Stomach smooth muscle (tissue), 2 donors: Measurements from ENCODE around the gene U2AF1L4.

Source experiments
- H3K27ac ChIP-seq: one replicate; pipeline ENCODE4 v1.7.0; 2013; ENCODE audit warnings: mild to moderate bottlenecking, low read length, inconsistent platforms
- H3K27me3 ChIP-seq, 2 donors: one replicate each; pipeline ENCODE4 v1.7.0; 2013; ENCODE audit warnings: low read length in 2 of 2; ENCODE audit not compliant: insufficient read depth in 2 of 2, control insufficient read depth in 1 of 2
- H3K36me3 ChIP-seq, 2 donors: one replicate each; pipeline ENCODE4 v1.7.0; 2013; ENCODE audit warnings: low read length in 2 of 2; ENCODE audit not compliant: control insufficient read depth in 2 of 2, insufficient read depth in 2 of 2
- H3K4me1 ChIP-seq: one replicate; pipeline ENCODE4 v1.7.0; 2013; ENCODE audit warnings: low read length; ENCODE audit not compliant: control insufficient read depth, insufficient read depth
- H3K4me3 ChIP-seq, 2 donors: one replicate each; pipeline ENCODE4 v1.7.0; 2013; ENCODE audit warnings: low read length in 2 of 2
- H3K9ac ChIP-seq, 2 donors: one replicate each; pipeline ENCODE4 v1.7.0; 2013; ENCODE audit warnings: low read length in 2 of 2, mild to moderate bottlenecking in 1 of 2
- H3K9me3 ChIP-seq, 2 donors: one replicate each; pipeline ENCODE4 v1.7.0; 2013; ENCODE audit warnings: low read length in 2 of 2; ENCODE audit not compliant: control insufficient read depth in 2 of 2
- donor health status: healthy.
- donor health status: Pancreatic carcinoma.

U2AF1L4 gene

GRCh38 chr19:35787227-35787799 is 42.1 kb upstream of the U2AF1L4 start:
- Histone ChIP-seq H3K4me1 (no peaks in the 10 kb centered on the region), H3K36me3 (peaks cover 0 to 8% of the 10 kb centered on the region in 2 donors)

DNA sequence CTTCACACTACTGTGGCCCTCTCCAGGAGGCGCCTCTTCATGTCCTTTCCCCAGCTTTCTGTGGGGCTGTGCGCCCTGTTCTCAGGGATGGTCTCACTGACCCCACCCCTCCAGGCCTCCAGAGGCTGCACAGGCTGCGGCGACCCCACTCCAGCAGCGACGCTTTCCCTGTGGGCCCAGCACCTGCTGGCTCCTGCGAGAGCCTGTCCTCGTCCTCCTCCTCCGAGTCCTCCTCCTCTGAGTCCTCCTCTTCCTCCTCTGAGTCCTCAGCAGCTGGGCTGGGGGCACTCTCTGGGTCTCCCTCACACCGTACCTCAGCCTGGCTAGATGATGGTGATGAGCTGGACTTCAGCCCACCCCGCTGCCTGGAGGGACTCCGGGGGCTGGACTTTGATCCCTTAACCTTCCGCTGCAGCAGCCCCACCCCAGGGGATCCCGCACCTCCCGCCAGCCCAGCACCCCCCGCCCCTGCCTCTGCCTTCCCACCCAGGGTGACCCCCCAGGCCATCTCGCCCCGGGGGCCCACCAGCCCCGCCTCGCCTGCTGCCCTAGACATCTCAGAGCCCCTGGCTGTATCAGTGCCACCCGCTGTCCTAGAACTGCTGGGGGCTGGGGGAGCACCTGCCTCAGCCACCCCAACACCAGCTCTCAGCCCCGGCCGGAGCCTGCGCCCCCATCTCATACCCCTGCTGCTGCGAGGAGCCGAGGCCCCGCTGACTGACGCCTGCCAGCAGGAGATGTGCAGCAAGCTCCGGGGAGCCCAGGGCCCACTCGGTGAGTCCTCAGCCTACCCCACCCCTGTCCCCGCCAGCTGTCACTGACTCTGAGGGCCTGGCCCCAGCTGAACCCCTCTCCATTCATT is 41.3 kb upstream of the U2AF1L4 start:
- H3K4me1 ChIP-seq = no peaks in the 10 kb centered on the region
- H3K27ac ChIP-seq = no peak overlapping the region
- H3K36me3 ChIP-seq = peaks cover 0 to 12% of the 10 kb centered on the region in 2 donors
- H3K27me3 ChIP-seq = no peaks in the 10 kb centered on the region
- H3K9ac ChIP-seq = no peak overlapping the region
- H3K9me3 ChIP-seq = no peaks in the 10 kb centered on the region
- H3K4me3 ChIP-seq = no peak overlapping the region

More at GRCh38 chr19:35787227-35787799, 42.1 kb upstream of the U2AF1L4 start:
- H3K27ac ChIP-seq = no peak overlapping the region
- H3K4me3 ChIP-seq = no peak overlapping the region
- no peak overlapping the region for H3K9ac ChIP-seq
- no peaks in the 10 kb centered on the region for H3K9me3 ChIP-seq
- no peaks in the 10 kb centered on the region for H3K27me3 ChIP-seq

DNA sequence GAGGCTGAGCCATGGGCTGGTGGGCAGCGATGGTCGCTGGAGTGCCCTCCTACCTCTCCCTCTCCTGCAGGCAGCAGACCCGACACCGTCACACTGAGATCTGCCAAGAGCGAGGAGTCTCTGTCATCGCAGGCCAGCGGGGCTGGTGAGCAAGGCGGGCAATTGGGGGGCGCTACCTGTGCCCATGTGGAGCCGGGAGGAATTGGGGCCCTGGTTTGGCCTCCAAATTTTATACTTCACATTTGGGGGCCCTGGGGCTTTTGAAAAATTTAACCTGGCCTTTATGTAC is 40.1 kb upstream of the U2AF1L4 start:
- Histone ChIP-seq H3K27ac (no peak overlapping the region), H3K4me3 (no peak overlapping the region), H3K27me3 (no peaks in the 10 kb centered on the region), H3K9ac (no peak overlapping the region), H3K36me3 (peaks cover 0 to 17% of the 10 kb centered on the region in 2 donors), H3K9me3 (no peaks in the 10 kb centered on the region), H3K4me1 (no peaks in the 10 kb centered on the region)

DNA sequence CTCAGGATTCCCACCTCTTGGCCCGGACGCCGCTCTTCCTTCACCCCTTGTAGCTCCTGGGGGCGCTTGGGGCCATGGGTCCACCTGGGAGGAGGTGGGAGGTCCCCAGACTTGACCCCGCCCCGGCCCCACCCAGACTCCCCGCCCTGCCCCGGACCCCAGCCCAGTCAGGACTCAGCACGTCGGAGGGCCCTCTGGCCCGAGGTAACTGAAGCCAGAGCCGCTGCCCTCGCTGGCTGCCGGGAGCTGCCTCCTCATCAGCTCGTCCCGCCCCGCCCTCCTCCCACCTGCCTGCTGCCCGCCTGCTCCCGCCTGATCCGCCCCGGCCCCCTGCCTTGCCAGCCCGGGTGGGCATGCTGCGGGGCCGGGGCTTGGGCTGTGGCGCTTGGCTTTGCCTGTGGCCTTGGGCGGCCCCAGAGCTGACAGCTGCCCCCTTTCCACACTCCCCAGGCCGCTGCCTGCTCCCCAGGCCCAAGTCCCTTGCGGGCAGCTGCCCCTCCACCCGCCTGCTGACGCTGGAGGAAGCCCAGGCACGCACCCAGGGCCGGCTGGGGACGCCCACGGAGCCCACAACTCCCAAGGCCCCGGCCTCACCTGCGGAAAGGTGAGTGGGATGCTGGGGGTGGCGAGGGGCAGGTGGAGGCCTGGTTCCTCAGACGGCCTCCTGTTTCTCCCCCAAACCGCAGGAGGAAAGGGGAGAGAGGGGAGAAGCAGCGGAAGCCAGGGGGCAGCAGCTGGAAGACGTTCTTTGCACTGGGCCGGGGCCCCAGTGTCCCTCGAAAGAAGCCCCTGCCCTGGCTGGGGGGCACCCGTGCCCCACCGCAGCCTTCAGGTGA is 39.5 kb upstream of the U2AF1L4 start:
- H3K9ac ChIP-seq = no peak overlapping the region
- H3K27ac ChIP-seq = no peak overlapping the region
- H3K4me3 ChIP-seq = no peak overlapping the region
- H3K27me3 ChIP-seq = no peaks in the 10 kb centered on the region
- no peaks in the 10 kb centered on the region for H3K4me1 ChIP-seq
- peaks cover 0 to 17% of the 10 kb centered on the region in 2 donors for H3K36me3 ChIP-seq
- no peaks in the 10 kb centered on the region for H3K9me3 ChIP-seq

DNA sequence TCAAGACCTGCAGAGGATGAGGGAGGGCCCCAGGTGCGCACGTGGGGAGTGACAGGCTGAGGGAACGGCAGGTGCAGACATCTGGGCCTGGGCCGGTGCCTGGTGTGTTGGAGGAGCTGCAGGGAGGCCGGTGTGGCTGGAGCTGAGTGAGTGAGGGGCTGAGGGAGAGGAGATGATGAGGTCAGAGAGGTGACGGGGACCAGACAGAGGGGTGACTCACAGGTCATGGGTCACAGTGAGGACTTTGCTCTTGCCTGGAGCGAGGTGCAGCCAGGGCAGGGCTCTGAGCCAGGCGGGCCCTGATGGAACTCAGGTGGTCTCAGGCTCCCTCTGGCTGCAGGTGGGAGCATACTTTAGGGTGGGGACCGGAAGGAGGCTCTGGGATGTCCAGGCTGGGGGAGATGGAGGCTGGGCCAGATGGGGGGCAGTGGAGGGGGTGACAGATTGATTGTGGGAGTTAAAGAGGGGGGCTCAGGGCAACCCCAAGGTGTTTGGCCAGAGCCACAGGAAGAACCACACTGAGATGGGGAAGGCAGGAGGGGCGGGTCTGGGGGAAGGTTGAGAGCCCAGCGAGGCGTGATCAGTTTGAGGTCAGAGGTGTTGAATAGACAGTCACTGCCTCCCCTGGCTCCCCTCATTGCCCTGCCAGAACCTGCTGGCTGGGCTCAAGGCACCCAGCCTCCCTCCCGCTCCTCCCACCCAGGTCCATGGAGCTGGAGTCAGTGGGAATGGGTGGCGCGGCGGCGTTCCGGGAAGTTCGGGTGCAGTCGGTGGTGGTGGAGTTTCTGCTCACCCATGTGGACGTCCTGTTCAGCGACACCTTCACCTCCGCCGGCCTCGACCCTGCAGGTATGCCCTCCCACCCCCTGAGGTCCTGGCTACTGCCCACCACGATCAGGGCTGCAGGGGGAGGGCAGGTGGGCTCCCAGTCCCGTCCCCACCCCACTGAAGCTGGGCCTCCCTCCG is 38.5 kb upstream of the U2AF1L4 start:
- no peak overlapping the region for H3K9ac ChIP-seq
- no peaks in the 10 kb centered on the region for H3K9me3 ChIP-seq
- peaks cover 3 to 21% of the 10 kb centered on the region in 2 donors for H3K36me3 ChIP-seq
- no peaks in the 10 kb centered on the region for H3K4me1 ChIP-seq
- no peaks in the 10 kb centered on the region for H3K27me3 ChIP-seq
- no peak overlapping the region for H3K4me3 ChIP-seq
- no peak overlapping the region for H3K27ac ChIP-seq

DNA sequence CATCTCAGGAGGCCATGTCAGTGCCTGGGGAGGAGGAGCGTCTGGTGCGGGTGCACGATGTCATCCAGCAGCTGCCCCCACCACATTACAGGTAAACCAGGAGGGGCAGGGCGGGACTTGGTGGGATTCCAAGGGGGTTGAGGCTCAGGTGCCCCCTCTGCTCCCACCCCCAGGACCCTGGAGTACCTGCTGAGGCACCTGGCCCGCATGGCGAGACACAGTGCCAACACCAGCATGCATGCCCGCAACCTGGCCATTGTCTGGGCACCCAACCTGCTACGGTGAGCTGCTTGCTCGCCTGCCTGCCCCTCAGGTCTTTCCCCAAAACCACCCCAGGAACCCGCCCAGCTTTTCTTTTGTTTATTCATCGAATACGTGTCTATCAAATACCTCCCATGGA is 37.4 kb upstream of the U2AF1L4 start:
- Histone ChIP-seq H3K4me1 (no peaks in the 10 kb centered on the region), H3K4me3 (no peak overlapping the region), H3K27me3 (no peaks in the 10 kb centered on the region), H3K9me3 (no peaks in the 10 kb centered on the region), H3K9ac (no peak overlapping the region), H3K27ac (no peak overlapping the region), H3K36me3 (peaks cover 6 to 21% of the 10 kb centered on the region in 2 donors)

DNA sequence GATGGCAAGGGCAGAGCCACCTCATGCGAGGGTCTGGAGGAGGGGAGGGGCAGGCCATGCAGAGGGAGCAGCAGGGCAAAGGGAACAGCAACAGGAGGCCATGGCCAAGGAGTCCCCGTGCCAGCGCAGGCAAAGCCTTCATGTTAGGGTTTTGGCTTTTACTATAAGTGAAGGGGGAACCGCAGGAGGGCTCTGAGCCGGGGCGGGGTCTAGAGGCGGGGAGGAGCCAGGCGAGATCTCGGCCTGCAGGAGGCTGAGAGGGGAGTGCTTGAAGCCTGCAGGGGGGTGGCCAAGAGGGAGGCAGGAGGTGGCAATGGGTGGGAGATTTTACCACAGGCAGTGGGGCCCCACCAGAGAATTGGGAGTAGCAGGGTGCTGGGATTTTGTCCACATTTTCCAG is 36.4 kb upstream of the U2AF1L4 start:
- peaks cover 4% of the 10 kb centered on the region for H3K4me1 ChIP-seq
- peaks cover 6 to 21% of the 10 kb centered on the region in 2 donors for H3K36me3 ChIP-seq
- H3K9me3 ChIP-seq = no peaks in the 10 kb centered on the region
- H3K27me3 ChIP-seq = no peaks in the 10 kb centered on the region
- no peak overlapping the region for H3K27ac ChIP-seq
- H3K9ac ChIP-seq = no peak overlapping the region
- H3K4me3 ChIP-seq = no peak overlapping the region

DNA sequence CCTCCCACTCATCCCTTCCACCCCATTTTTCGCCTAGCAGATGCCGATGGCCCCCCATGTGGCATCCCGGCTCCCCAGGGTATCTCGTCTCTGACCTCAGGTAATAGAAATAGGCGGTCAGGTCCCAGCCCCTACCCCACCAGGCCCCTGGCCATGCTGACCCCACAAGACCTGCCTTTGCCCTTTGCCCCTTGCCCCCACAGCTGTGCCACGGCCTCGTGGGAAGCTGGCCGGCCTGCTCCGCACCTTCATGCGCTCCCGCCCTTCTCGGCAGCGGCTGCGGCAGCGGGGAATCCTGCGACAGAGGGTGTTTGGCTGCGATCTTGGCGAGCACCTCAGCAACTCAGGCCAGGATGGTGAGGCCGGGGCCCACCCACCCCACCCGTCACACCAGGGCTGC is 35.5 kb upstream of the U2AF1L4 start:
- peaks cover 12% of the 10 kb centered on the region for H3K4me1 ChIP-seq
- no peak overlapping the region for H3K4me3 ChIP-seq
- H3K9me3 ChIP-seq = no peaks in the 10 kb centered on the region
- peaks cover 6 to 21% of the 10 kb centered on the region in 2 donors for H3K36me3 ChIP-seq
- no peak overlapping the region for H3K27ac ChIP-seq
- no peaks in the 10 kb centered on the region for H3K27me3 ChIP-seq
- no peak overlapping the region for H3K9ac ChIP-seq

DNA sequence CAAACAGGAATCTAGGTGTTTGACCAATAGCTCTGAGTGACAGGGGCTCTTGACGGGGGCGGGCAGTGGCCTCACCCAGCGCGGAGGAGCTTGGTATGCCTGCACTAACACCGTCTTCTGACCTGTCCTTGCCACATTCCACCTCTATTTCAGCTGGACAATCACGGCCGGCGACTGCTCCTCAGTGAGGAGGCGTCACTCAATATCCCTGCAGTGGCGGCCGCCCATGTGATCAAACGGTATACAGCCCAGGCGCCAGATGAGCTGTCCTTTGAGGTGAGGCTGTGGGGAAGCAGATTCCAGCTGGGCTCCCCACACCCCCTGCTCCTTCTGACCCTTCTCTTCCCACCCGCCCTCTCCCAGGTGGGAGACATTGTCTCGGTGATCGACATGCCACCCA is 34.8 kb upstream of the U2AF1L4 start:
- H3K4me3 ChIP-seq = no peak overlapping the region
- no peaks in the 10 kb centered on the region for H3K9me3 ChIP-seq
- no peaks in the 10 kb centered on the region for H3K27me3 ChIP-seq
- peaks cover 13% of the 10 kb centered on the region for H3K4me1 ChIP-seq
- H3K27ac ChIP-seq = no peak overlapping the region
- H3K36me3 ChIP-seq = peaks cover 6 to 21% of the 10 kb centered on the region in 2 donors
- H3K9ac ChIP-seq = no peak overlapping the region

- no peak overlapping the region for H3K27ac ChIP-seq
- peaks cover 21% of the 10 kb centered on the region for H3K4me1 ChIP-seq
- H3K9ac ChIP-seq = no peak overlapping the region
- H3K4me3 ChIP-seq = no peak overlapping the region
- no peaks in the 10 kb centered on the region for H3K9me3 ChIP-seq
- H3K27me3 ChIP-seq = no peaks in the 10 kb centered on the region
- peaks cover 6 to 21% of the 10 kb centered on the region in 2 donors for H3K36me3 ChIP-seq
These were observed 33.8 kb upstream of the U2AF1L4 start for GRCh38 chr19:35779033-35779432.
